Measurements from ENCODE around the gene MAP3K8. TPM values are rescaled to one million over a fixed set of nuclear protein-coding genes. Genes with fewer than 3 reads are reported as not detected.
A peak's percentile ranks its signal among the peaks of the same experiment; 100 is the strongest.

MAP3K8 gene
- total and polyA plus RNA-seq, 9 of the 15 experiments (the other 6 are each of a cell fraction or from before 2014, with no cell fraction given): 6.9 to 23.6 (median 13.6) TPM

- no peak for TF ChIP-seq BRF2 (IDR thresholded peaks at IDR 0.05; ENCODE audit: borderline replicate concordance, insufficient read depth, insufficient read length)
- TF ChIP-seq, protein P1, sequence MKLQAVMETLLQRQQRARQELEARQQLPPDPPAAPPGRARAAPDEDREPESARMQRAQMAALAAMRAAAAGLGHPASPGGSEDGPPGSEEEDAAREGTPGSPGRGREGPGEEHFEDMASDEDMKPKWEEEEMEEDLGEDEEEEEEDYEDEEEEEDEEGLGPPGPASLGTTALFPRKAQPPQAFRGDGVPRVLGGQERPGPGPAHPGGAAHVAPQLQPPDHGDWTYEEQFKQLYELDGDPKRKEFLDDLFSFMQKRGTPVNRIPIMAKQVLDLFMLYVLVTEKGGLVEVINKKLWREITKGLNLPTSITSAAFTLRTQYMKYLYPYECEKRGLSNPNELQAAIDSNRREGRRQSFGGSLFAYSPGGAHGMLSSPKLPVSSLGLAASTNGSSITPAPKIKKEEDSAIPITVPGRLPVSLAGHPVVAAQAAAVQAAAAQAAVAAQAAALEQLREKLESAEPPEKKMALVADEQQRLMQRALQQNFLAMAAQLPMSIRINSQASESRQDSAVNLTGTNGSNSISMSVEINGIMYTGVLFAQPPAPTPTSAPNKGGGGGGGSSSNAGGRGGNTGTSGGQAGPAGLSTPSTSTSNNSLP (IDR thresholded peaks at IDR 0.05; ENCODE audit: borderline replicate concordance, low read depth, low read length): no peak
- no peak for TF ChIP-seq ZFPM2 (CRISPR knock-in tag; IDR thresholded peaks at IDR 0.05)
- peak; percentile 55; the same call in 1 of the 2 replicates for TF ChIP-seq KAT7 (CRISPR knock-in tag; IDR thresholded peaks at IDR 0.05; ENCODE audit: borderline replicate concordance)
- no peak for TF ChIP-seq EWSR1 (IDR thresholded peaks at IDR 0.05; ENCODE audit: borderline replicate concordance, low read depth, partially characterized antibody)
- TF ChIP-seq MCM5 (IDR thresholded peaks at IDR 0.05; ENCODE audit: low read depth): no peak
- TF ChIP-seq DDX20 (tag; IDR thresholded peaks at IDR 0.05; ENCODE audit: low read depth): no peak
- TF ChIP-seq SLC30A9 (CRISPR knock-in tag; IDR thresholded peaks at IDR 0.05): no peak
- TF ChIP-seq, protein P2, sequence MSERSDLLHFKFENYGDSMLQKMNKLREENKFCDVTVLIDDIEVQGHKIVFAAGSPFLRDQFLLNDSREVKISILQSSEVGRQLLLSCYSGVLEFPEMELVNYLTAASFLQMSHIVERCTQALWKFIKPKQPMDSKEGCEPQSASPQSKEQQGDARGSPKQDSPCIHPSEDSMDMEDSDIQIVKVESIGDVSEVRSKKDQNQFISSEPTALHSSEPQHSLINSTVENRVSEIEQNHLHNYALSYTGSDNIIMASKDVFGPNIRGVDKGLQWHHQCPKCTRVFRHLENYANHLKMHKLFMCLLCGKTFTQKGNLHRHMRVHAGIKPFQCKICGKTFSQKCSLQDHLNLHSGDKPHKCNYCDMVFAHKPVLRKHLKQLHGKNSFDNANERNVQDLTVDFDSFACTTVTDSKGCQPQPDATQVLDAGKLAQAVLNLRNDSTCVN (CRISPR knock-in tag; IDR thresholded peaks at IDR 0.05): no peak
- TF ChIP-seq ARID1B (IDR thresholded peaks at IDR 0.05): peak; percentile 99
- TF ChIP-seq NR2C1 (IDR thresholded peaks at IDR 0.05): peak; percentile 55
- TF ChIP-seq NR2C1 (tag; IDR thresholded peaks at IDR 0.05): no peak
- TF ChIP-seq, protein P3, sequence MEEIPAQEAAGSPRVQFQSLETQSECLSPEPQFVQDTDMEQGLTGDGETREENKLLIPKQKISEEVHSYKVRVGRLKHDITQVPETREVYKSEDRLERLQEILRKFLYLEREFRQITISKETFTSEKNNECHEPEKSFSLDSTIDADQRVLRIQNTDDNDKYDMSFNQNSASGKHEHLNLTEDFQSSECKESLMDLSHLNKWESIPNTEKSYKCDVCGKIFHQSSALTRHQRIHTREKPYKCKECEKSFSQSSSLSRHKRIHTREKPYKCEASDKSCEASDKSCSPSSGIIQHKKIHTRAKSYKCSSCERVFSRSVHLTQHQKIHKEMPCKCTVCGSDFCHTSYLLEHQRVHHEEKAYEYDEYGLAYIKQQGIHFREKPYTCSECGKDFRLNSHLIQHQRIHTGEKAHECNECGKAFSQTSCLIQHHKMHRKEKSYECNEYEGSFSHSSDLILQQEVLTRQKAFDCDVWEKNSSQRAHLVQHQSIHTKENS (CRISPR knock-in tag; IDR thresholded peaks at IDR 0.05): no peak
- TF ChIP-seq ZNF133 (CRISPR knock-in tag; IDR thresholded peaks at IDR 0.05): no peak
- peak; percentile 88 for TF ChIP-seq NEUROD1 (IDR thresholded peaks at IDR 0.05; ENCODE audit: borderline replicate concordance, low read depth, low read length, partially characterized antibody)
- TF ChIP-seq HDGF (IDR thresholded peaks at IDR 0.05): peak; percentile 94
- TF ChIP-seq, protein P4, sequence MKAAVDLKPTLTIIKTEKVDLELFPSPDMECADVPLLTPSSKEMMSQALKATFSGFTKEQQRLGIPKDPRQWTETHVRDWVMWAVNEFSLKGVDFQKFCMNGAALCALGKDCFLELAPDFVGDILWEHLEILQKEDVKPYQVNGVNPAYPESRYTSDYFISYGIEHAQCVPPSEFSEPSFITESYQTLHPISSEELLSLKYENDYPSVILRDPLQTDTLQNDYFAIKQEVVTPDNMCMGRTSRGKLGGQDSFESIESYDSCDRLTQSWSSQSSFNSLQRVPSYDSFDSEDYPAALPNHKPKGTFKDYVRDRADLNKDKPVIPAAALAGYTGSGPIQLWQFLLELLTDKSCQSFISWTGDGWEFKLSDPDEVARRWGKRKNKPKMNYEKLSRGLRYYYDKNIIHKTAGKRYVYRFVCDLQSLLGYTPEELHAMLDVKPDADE (conservative IDR thresholded peaks at IDR 0.05; ENCODE audit: control insufficient read depth, low read depth, low read length): no peak
- peak; percentile 100 for TF ChIP-seq ZEB2 (IDR thresholded peaks at IDR 0.05)
- TF ChIP-seq SOX6 (IDR thresholded peaks at IDR 0.05): peak; percentile 98
- TF ChIP-seq SAFB2 (IDR thresholded peaks at IDR 0.05; ENCODE audit: borderline replicate concordance, low read depth, low read length, severe bottlenecking): no peak
- TF ChIP-seq ZNF507 (tag; conservative IDR thresholded peaks at IDR 0.05): no peak
- TF ChIP-seq HNRNPLL (IDR thresholded peaks at IDR 0.05; ENCODE audit: low read depth, low read length, poor library complexity, severe bottlenecking): peak; percentile 79
- no peak for TF ChIP-seq ZNF41 (CRISPR knock-in tag; conservative IDR thresholded peaks at IDR 0.05)
These were observed 3.3 kb downstream of the MAP3K8 start (continued) for GRCh38 chr10:30437031-30437841.
